GM23338 (cell line): Measurements from ENCODE around the gene DEFB131A. TPM values are rescaled to one million over a fixed set of nuclear protein-coding genes. Genes with fewer than 3 reads are reported as not detected.
"Not testable (repeated sequence)": the region's sequence is repeated elsewhere in the genome, so short reads cannot be mapped to it uniquely, and the experiment has no call there.

Experiments used
- ATAC-seq: fragments of 200-7000 bp; cut with Tn5 transposase; 3 replicates; pipeline ENCODE4 v1.9.1; 2020
- DNase-seq: peaks from one replicate; pipeline ENCODE4 v3.0.0-alpha.2; 2015; ENCODE audit warnings: low spot score
- H2AFZ ChIP-seq: fragments of 200-600 bp; sonication (generic); 2 replicates; pipeline ENCODE4 v1.8.0; 2016; ENCODE audit warnings: antibody characterized with exemption, mild to moderate bottlenecking, moderate library complexity
- H3F3A ChIP-seq: fragments of 200-600 bp; sonication (generic); replicated peaks from 2 replicates; pipeline ENCODE4 v1.8.0; 2017; ENCODE audit warnings: antibody characterized with exemption, mixed run types, low read depth
- H3K27ac ChIP-seq: fragments of 200-600 bp; sonication (generic); 2 replicates; pipeline ENCODE4 v1.6.1; 2016; ENCODE audit warnings: low read depth
- H3K27me3 ChIP-seq: fragments of 200-600 bp; sonication (generic); 2 replicates; pipeline ENCODE4 v1.8.0; 2016; ENCODE audit warnings: mild to moderate bottlenecking, mixed run types, moderate library complexity; ENCODE audit not compliant: insufficient read depth
- H3K36me3 ChIP-seq: fragments of 200-600 bp; sonication (generic); 2 replicates; pipeline ENCODE4 v1.8.0; 2016; ENCODE audit warnings: mild to moderate bottlenecking; ENCODE audit not compliant: insufficient read depth
- H3K4me1 ChIP-seq: fragments of 200-600 bp; sonication (generic); 2 replicates; pipeline ENCODE4 v1.8.0; 2016; ENCODE audit warnings: mild to moderate bottlenecking, moderate library complexity; ENCODE audit not compliant: insufficient read depth
- H3K4me2 ChIP-seq: fragments of 200-600 bp; sonication (generic); 2 replicates; pipeline ENCODE4 v1.7.1; 2017; ENCODE audit warnings: mixed run types
- H3K4me3 ChIP-seq: fragments of 200-600 bp; sonication (generic); 2 replicates; pipeline ENCODE4 v1.6.1; 2016; ENCODE audit warnings: mixed run types
- H3K79me2 ChIP-seq: fragments of 200-600 bp; sonication (generic); replicated peaks from 2 replicates; pipeline ENCODE4 v1.8.0; 2017; ENCODE audit warnings: mild to moderate bottlenecking; ENCODE audit not compliant: insufficient read depth
- H3K9me2 ChIP-seq: fragments of 200-600 bp; sonication (generic); 2 replicates; pipeline ENCODE4 v1.8.0; 2017; ENCODE audit not compliant: insufficient read depth
- H4K20me1 ChIP-seq: fragments of 200-600 bp; sonication (generic); replicated peaks from 2 replicates; pipeline ENCODE4 v1.8.0; 2017; ENCODE audit warnings: mild to moderate bottlenecking; ENCODE audit not compliant: insufficient read depth
- H3K27ac Mint-ChIP-seq: 2 replicates; pipeline ENCODE4 v1.8.0; 2020; ENCODE audit warnings: inconsistent platforms, mild to moderate bottlenecking, moderate library complexity, mixed read lengths
- H3K27me3 Mint-ChIP-seq: 3 replicates; pipeline ENCODE4 v1.8.0; 2022; ENCODE audit warnings: low read depth, mild to moderate bottlenecking, moderate library complexity, mixed read lengths, inconsistent platforms; ENCODE audit not compliant: insufficient read depth, poor library complexity
- H3K36me3 Mint-ChIP-seq: 3 replicates; pipeline ENCODE4 v1.8.0; 2021; ENCODE audit warnings: low read depth, mild to moderate bottlenecking, inconsistent platforms, moderate library complexity, mixed read lengths
- H3K4me1 Mint-ChIP-seq: 3 replicates; pipeline ENCODE4 v1.8.0; 2020; ENCODE audit warnings: mild to moderate bottlenecking, inconsistent platforms, mixed read lengths
- H3K4me3 Mint-ChIP-seq: 3 replicates; pipeline ENCODE4 v1.8.0; 2021; ENCODE audit warnings: moderate library complexity, mild to moderate bottlenecking, inconsistent platforms, mixed read lengths
- H3K9me3 Mint-ChIP-seq: 3 replicates; pipeline ENCODE4 v1.8.0; 2020; ENCODE audit warnings: moderate library complexity, mild to moderate bottlenecking, inconsistent platforms, mixed read lengths
- polyA plus RNA-seq: library from polyadenylated mRNA; unstranded; fragments of >200 nt; fragmentation: Nextera tagmentation; extraction: Ambion mirVana; gene quantifications from 2 replicates; pipeline ENCODE4 v1.2.1, GENCODE V29; 2016
- total RNA-seq: library from RNA; depleted of rRNA; stranded (reverse); fragments of >200 nt; shearing (Covaris generic); gene quantifications from 2 replicates; pipeline ENCODE4 v1.2.3, GENCODE V29; 2014

Gene DEFB131A
- total and polyA plus RNA-seq, 2 experiments from 2014 or later, result not detected

DNA sequence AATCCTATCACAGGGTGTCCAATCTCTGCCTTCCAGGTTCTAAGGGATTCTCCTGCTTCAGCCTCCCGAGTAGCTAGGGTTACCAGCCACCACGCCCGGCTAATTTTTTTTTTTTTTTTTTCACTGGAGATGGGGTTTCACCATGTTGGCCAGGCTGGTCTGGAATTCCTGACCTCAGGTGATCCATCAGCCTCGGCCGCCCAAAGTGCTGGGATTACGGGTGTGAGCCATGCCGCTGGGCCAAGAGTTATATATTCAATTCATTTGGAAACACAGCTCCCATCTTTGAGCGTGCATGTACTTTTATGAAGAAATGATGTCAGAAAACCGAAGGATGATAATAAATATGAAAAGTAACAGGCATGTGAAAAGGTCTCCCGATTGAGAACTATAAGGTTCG is 38.7 kb downstream of the DEFB131A start:
- H3K36me3 ChIP-seq, H4K20me1 ChIP-seq, H3K27me3 ChIP-seq, H3K4me3 Mint-ChIP-seq, H3K27me3 Mint-ChIP-seq, H3K36me3 Mint-ChIP-seq, H3K9me3 Mint-ChIP-seq, H3F3A ChIP-seq, H3K27ac Mint-ChIP-seq, H3K4me1 ChIP-seq, H2AFZ ChIP-seq, DNase-seq, ATAC-seq, H3K27ac ChIP-seq, H3K4me2 ChIP-seq, H3K4me3 ChIP-seq, H3K79me2 ChIP-seq, H3K4me1 Mint-ChIP-seq, H3K9me2 ChIP-seq: not testable (repeated sequence)

DNA sequence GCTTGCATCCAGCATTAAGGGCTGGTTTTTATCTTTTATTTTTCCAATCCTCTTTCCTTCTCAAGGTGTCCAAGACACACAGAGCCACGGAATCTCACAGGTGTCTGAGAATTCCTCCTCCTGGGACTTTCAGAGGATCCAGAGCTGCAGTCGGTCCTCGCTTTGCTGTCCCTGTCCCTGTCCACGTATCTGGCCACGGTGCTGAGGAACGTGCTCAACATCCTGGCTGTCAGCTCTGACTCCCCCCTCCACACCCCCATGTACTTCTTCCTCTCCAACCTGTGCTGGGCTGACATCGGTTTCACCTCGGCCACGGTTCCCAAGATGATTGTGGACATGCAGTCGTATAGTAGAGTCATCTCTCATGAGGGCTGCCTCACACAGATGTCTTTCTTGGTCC is 39.5 kb downstream of the DEFB131A start:
- not testable (repeated sequence) for H3K4me1 Mint-ChIP-seq, H3K36me3 Mint-ChIP-seq, DNase-seq, H3K9me2 ChIP-seq, H3K27me3 Mint-ChIP-seq, ATAC-seq, H3K27ac ChIP-seq, H2AFZ ChIP-seq, H3K4me1 ChIP-seq, H3K27me3 ChIP-seq, H3K27ac Mint-ChIP-seq, H3K4me2 ChIP-seq, H3K4me3 ChIP-seq, H3K79me2 ChIP-seq, H3K36me3 ChIP-seq, H3K4me3 Mint-ChIP-seq, H3K9me3 Mint-ChIP-seq, H4K20me1 ChIP-seq, H3F3A ChIP-seq

GRCh38 chr4:9486880-9487279 is 42.7 kb downstream of the DEFB131A start:
- H3K27ac Mint-ChIP-seq, H3K4me1 ChIP-seq, H3K4me1 Mint-ChIP-seq: not testable (repeated sequence)

DNA sequence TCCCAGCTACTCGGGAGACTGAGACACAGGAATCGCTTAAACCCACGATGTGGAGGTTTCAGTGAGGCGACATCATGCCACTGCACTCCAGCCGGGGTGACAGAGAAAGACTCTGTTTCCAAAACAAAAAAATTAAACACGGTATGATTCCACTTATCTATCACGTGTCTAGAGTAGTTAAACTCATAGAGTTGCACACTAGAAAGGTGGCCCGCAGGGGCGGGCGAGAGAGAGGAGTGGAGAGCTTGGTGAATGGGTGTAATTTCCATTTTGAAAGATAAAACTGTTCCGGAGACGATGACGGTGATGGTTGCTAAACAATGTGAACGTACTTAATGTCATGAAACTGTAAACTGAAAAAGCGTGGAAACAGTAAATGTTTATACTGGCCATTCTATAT is 44.6 kb downstream of the DEFB131A start:
- not testable (repeated sequence) for H3K4me1 ChIP-seq, H4K20me1 ChIP-seq, H3K9me2 ChIP-seq, H3F3A ChIP-seq, H3K9me3 Mint-ChIP-seq, H3K27ac Mint-ChIP-seq, H3K36me3 Mint-ChIP-seq, H3K36me3 ChIP-seq, ATAC-seq, H3K4me2 ChIP-seq, H2AFZ ChIP-seq, H3K4me3 ChIP-seq, H3K79me2 ChIP-seq, H3K27me3 Mint-ChIP-seq, H3K27me3 ChIP-seq, H3K4me3 Mint-ChIP-seq, H3K4me1 Mint-ChIP-seq, H3K27ac ChIP-seq, DNase-seq

More at GRCh38 chr4:9486880-9487279, 42.7 kb downstream of the DEFB131A start:
- not testable (repeated sequence) for H2AFZ ChIP-seq, H3F3A ChIP-seq, H3K4me2 ChIP-seq, DNase-seq, H3K9me3 Mint-ChIP-seq, H3K4me3 Mint-ChIP-seq, H3K36me3 ChIP-seq, H3K27me3 ChIP-seq, H3K27me3 Mint-ChIP-seq, H3K9me2 ChIP-seq, H3K4me3 ChIP-seq, H3K27ac ChIP-seq, H3K36me3 Mint-ChIP-seq, H3K79me2 ChIP-seq, H4K20me1 ChIP-seq, ATAC-seq

GRCh38 chr4:9490496-9490895 is 46.3 kb downstream of the DEFB131A start:
- not testable (repeated sequence) for H3K4me1 Mint-ChIP-seq, H3K4me1 ChIP-seq, H3K36me3 Mint-ChIP-seq, H4K20me1 ChIP-seq, H3K36me3 ChIP-seq, DNase-seq, H3K9me2 ChIP-seq, H3K4me3 Mint-ChIP-seq, ATAC-seq, H2AFZ ChIP-seq, H3K27ac ChIP-seq, H3K9me3 Mint-ChIP-seq, H3F3A ChIP-seq, H3K4me3 ChIP-seq, H3K27me3 Mint-ChIP-seq, H3K27ac Mint-ChIP-seq, H3K79me2 ChIP-seq, H3K4me2 ChIP-seq, H3K27me3 ChIP-seq

DNA sequence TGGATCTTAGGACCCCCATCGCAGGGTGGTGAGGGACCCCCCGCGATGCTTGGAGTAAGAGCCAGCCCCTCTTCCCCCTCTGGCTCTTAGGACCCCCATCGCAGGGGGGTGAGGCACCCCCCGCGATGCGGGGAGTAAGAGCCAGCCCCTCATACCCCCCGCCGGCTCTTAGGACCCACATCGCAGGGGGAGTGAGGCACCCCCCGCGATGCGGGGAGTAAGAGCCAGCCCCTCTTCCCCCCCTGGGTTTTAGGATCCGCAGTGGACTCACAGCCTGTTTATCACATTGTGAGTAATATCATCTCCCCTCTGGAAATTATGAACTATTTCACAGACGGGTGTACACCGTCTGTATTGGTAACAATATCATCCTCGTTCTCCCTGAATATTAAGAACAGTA is 46.8 kb downstream of the DEFB131A start:
- H3K9me2 ChIP-seq, H3K4me2 ChIP-seq, H3K27ac ChIP-seq, H4K20me1 ChIP-seq, H3K79me2 ChIP-seq, H2AFZ ChIP-seq, H3F3A ChIP-seq, H3K9me3 Mint-ChIP-seq, H3K4me3 ChIP-seq, H3K36me3 ChIP-seq, H3K27me3 ChIP-seq, H3K4me3 Mint-ChIP-seq, DNase-seq, H3K27me3 Mint-ChIP-seq, ATAC-seq, H3K4me1 ChIP-seq, H3K27ac Mint-ChIP-seq, H3K4me1 Mint-ChIP-seq, H3K36me3 Mint-ChIP-seq: not testable (repeated sequence)

DNA sequence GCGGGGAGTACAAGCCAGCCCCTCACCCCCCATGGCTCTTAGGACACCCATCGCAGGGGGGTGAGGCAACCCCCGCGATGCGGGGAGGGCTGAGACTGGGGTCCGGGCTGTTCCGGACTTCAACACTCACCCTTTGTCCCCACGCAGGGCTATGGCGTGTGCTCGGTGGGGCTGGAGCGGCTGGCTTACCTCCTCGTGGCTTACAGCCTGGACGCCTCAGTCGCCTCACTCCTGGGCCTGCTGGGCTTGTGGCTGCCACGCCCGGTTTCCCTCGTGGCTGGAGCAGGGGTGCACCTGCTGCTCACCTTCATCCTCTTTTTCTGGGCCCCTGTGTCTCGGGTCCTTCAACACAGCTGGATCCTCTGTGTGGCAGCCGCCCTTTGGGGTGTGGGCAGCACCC is 49.4 kb downstream of the DEFB131A start:
- H3K79me2 ChIP-seq, H3K9me3 Mint-ChIP-seq, H3K4me1 ChIP-seq, ATAC-seq, H3K27ac Mint-ChIP-seq, H2AFZ ChIP-seq, H3K4me3 ChIP-seq, H3K27ac ChIP-seq, H3K36me3 ChIP-seq, H3K36me3 Mint-ChIP-seq, H3K4me1 Mint-ChIP-seq, H3F3A ChIP-seq, H3K4me3 Mint-ChIP-seq, H4K20me1 ChIP-seq, H3K9me2 ChIP-seq, DNase-seq, H3K4me2 ChIP-seq: not testable (repeated sequence)
- peaks cover 13% of the 10 kb centered on the region; the same call in 1 of the 2 replicates for H3K27me3 ChIP-seq
- peaks cover 12% of the 10 kb centered on the region for H3K27me3 Mint-ChIP-seq
